Heart left ventricle (tissue), 16 donors: Measurements from ENCODE around the gene NT5DC4. TPM values are rescaled to one million over a fixed set of nuclear protein-coding genes. Genes with fewer than 3 reads are reported as not detected.

Experiments
- ATAC-seq, 4 donors: fragments of 200-7000 bp; cut with Tn5 transposase; one replicate each; pipeline ENCODE4 v1.9.1; 2020 to 2022; ENCODE audit warnings: moderate library complexity in 4 of 4, mild to moderate bottlenecking in 3 of 4, moderate number of reproducible peaks in 1 of 4
- DNase-seq, 5 donors: peaks; one replicate each; pipeline ENCODE4 v3.0.0-alpha.2; 2020
- H3K27ac ChIP-seq, 12 donors: fragments of 200-600 bp; sonication (generic) in 4 of 12; one replicate each; pipeline versions ENCODE4 v1.5.0 to v1.8.0; 2016 to 2022; ENCODE audit warnings: mild to moderate bottlenecking in 2 of 12
- H3K27me3 ChIP-seq, 9 donors: fragments of 200-600 bp; sonication (generic) in 2 of 9; one replicate each; pipeline versions ENCODE4 v1.5.1 to v1.8.0; 2016 to 2022; ENCODE audit warnings: mild to moderate bottlenecking in 3 of 9
- H3K36me3 ChIP-seq, 9 donors: fragments of 200-600 bp; sonication (generic) in 2 of 9; one replicate each; pipeline versions ENCODE4 v1.5.0 to v1.8.0; 2018 to 2022; ENCODE audit warnings: mild to moderate bottlenecking in 2 of 9
- H3K4me1 ChIP-seq, 12 donors: fragments of 200-600 bp; sonication (generic) in 4 of 12; one replicate each; pipeline versions ENCODE4 v1.5.0 to v1.8.0; 2016 to 2022; ENCODE audit warnings: mild to moderate bottlenecking in 3 of 12
- H3K4me3 ChIP-seq, 12 donors: fragments of 200-600 bp; sonication (generic) in 4 of 12; one replicate each; pipeline versions ENCODE4 v1.5.0 to v1.8.0; 2017 to 2022; ENCODE audit warnings: mild to moderate bottlenecking in 9 of 12, moderate library complexity in 4 of 12
- H3K9me3 ChIP-seq, 12 donors: fragments of 200-600 bp; sonication (generic) in 4 of 12; one replicate each; pipeline versions ENCODE4 v1.5.0 to v1.8.0; 2016 to 2022; ENCODE audit warnings: mild to moderate bottlenecking in 1 of 12
- CTCF ChIP-seq, 12 donors: fragments of 200-600 bp; sonication (generic) in 4 of 12; IDR thresholded peaks; one replicate each; pipeline versions ENCODE4 v1.5.0 to v1.8.0; 2018 to 2022; ENCODE audit warnings: antibody characterized with exemption in 12 of 12, mild to moderate bottlenecking in 5 of 12
- POLR2A ChIP-seq, 2 donors: fragments of 450-650 bp; IDR thresholded peaks; one replicate each; pipeline ENCODE4 v1.6.1; 2017; ENCODE audit warnings: antibody characterized with exemption in 2 of 2, mild to moderate bottlenecking in 2 of 2, moderate library complexity in 2 of 2
- WGBS, 4 donors: extraction: QIAGEN DNeasy Blood & Tissue Kit in 2 of 4; methylation state at CpG; one replicate each; pipeline versions ENCODE4 v1.1.5 to v1.1.7; 2013 to 2018; 5-methylcytosine and 5-hydroxymethylcytosine counted together
- intact Hi-C, 10 donors: fragments of 100-400 bp; cut with DNase I; formaldehyde crosslinking; loops; one replicate each; pipeline versions ENCODE4 v1.11.1 to v1.14.2; 2022
- polyA plus RNA-seq, 2 donors: library from polyadenylated mRNA; stranded (reverse); fragments of 200-250 nt; gene quantifications; one replicate each; pipeline ENCODE4 v1.2.3, GENCODE V29; 2013
- total RNA-seq, 9 donors: library from RNA; depleted of rRNA in 2 of 9; stranded (reverse); fragments of >200 nt in 2 of 9; fragmentation: NEBNext Ultra II Directional in 3 of 9; extraction: Animal tissue kit (Norgen Biotek cat#: 25700) in 3 of 9; gene quantifications; one replicate each; pipeline versions ENCODE4 v1.1.0 to v1.2.4, GENCODE V29; 2016 to 2023
- donor health status: ischemic (EF 13 %, LVEDD 7.1; RV severe dilation, severe dysfunction).
- donor health status: healthy with polysubstance abuse.
- donor health status: DM: no; HTN: yes; CAD: no.
- donor health status: DM: no; HTN: no; CAD: no.
- donor health status: ischemic (EF 25% LVEDD 6.9; RV normal size, moderate dysfunction).
- donor health status: ischemic (EF 25% LVEDD 5.7; RV mildly dilated, moderate dysfunction).
- donor health status: healthy.
- donor health status: DM: yes; HTN: yes; CAD: no.
- donor health status: ischemic (EF 35%, LVEDD 5.7; RV mildly dilated, moderate dysfunction).
- donor health status: nonischemic (EF 11% LVEDD 7.7; RV severe dilation, severe dysfunction).
- donor health status: DM: yes; HTN: yes; CAD: no.
- donor health status: PGD.
- donor health status: ischemic (EF 29% LVEDD 5.4; RV normal size, mild dysfunction).
- donor health status: nonischemic (EF 23%, LVEDD 6.1; RV moderate dilation, normal function).

Gene NT5DC4
- total and polyA plus RNA-seq, 11 donors, result 0.16 TPM; not detected in 10

DNA sequence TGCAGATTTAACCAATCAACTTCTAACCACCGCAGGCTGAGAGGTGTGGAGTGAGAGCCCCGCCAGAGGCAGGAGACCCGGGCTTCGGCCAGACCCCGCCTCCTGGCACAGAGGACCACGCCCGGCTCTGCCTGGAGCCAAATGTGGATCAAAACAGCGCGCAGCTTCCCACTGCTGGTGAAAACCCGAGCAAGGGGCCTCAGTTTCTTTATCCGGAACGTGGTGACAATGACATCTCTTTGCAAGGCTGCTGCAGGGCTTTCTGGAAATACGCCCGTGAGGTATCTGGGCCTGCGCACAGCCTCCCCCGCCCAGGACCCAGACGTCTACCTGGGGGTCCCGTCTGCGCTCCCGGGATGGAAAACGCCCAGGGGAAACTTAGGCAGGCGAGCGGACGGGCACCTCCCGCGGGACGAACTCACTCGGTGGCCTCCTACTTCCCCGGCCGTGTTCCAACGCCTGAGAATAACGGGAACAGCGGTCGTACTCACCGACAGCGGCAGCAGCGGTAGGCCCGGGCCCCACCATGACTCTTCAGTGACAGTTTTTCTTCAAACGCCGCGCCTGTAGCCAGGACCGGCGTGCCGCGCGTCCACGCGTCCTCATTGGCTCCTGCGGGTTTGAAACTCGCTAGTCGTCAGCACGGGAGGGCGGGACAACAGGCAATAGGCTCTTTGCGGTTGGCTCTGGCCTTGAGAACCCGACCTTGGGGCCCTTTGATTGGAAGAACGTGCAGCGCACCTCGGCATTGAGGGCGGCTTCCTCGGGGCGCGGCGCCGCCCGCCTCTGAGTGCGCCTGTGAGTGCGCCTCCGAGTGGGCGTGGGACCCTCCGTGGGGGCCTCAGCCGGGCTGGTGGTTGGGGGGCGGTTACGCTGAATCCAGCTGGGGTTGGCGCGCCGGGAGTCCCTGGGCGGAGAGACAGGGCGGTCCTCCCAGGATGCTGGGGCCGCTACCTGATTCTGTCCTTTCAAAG is 43.5 kb downstream of the NT5DC4 start, which contains the start of gene CKAP2L:
Gene CKAP2L, minus strand, starts transcription at position 539 of the 974 bp plus-strand sequence. Its CDS starts 11 bp downstream, at position 528.
- Histone ChIP-seq H3K27me3 (no peaks in the 10 kb centered on the region), H3K4me1 (peaks cover 0 to 23% (median 5%) of the 10 kb centered on the region in 12 donors), H3K36me3 (peaks cover 0 to 2% (median 0%) of the 10 kb centered on the region in 9 donors), H3K9me3 (no peaks in the 10 kb centered on the region), H3K4me3 (peak within 1 kb of the TSS; percentile 42 to 96 (median 70)), H3K27ac (peak within 1 kb of the TSS in 5 of 12 donors; percentile 6 to 58 (median 18))
- 0 to 1% (median 0%) methylated on average over 30 to 79 of the region's 79 CpGs for WGBS, 4 donors
- no peak for TF ChIP-seq CTCF (IDR thresholded peaks at IDR 0.05)
- TF ChIP-seq POLR2A (IDR thresholded peaks at IDR 0.05), result no peak
- intact Hi-C loops, result loop anchor here in 3 of 10 donors (5.0 to 10.0 kb wide), 3 partner anchors 50 to 108 kb away; no protein-coding TSS in a partner anchor
- ATAC-seq, result peak; percentile 100
- DNase-seq, result peak; percentile 95 to 98 (median 96)

GRCh38 chr2:112765251-112765650 is 44.4 kb downstream of the NT5DC4 start:
- DNase-seq (no peak), ATAC-seq (no peak)
- Histone ChIP-seq H3K9me3 (no peaks in the 10 kb centered on the region), H3K27ac (peak overlapping the region in 2 of 12 donors; percentile 14 to 46), H3K27me3 (no peaks in the 10 kb centered on the region), H3K36me3 (no peaks in the 10 kb centered on the region), H3K4me1 (peaks cover 0 to 23% (median 5%) of the 10 kb centered on the region in 12 donors), H3K4me3 (peak overlapping the region in 11 of 12 donors; percentile 55 to 96 (median 70))
- 39 to 65% (median 62%) methylated on average over 4 of the region's 4 CpGs for WGBS, 4 donors
- intact Hi-C loops, result loop anchor here in 3 of 10 donors (5.0 to 10.0 kb wide), 2 partner anchors 50 to 52 kb away; no protein-coding TSS in a partner anchor
- TF ChIP-seq POLR2A (IDR thresholded peaks at IDR 0.05) (no peak), CTCF (IDR thresholded peaks at IDR 0.05) (no peak)

GRCh38 chr2:112767693-112768330 is 47.0 kb downstream of the NT5DC4 start:
- peak overlapping the region in 6 of 12 donors; percentile 11 to 73 (median 32) for H3K27ac ChIP-seq

More at GRCh38 chr2:112767693-112768330, 47.0 kb downstream of the NT5DC4 start:
- Histone ChIP-seq H3K27me3 (no peaks in the 10 kb centered on the region), H3K4me3 (peak overlapping the region in 8 of 12 donors; percentile 13 to 40 (median 24)), H3K9me3 (no peaks in the 10 kb centered on the region), H3K4me1 (peaks cover 0 to 29% (median 5%) of the 10 kb centered on the region in 12 donors), H3K36me3 (no peaks in the 10 kb centered on the region)
- TF ChIP-seq POLR2A (IDR thresholded peaks at IDR 0.05) (no peak), CTCF (IDR thresholded peaks at IDR 0.05) (no peak)
- DNase-seq (no peak), ATAC-seq (peak in 1 of 4 donors; percentile 30)
- intact Hi-C loops, result loop anchor here in 3 of 10 donors (5.0 to 10.0 kb wide), 2 partner anchors 47 to 49 kb away; no protein-coding TSS in a partner anchor
- WGBS, 4 donors, result 50 to 63% (median 56%) methylated on average over 6 of the region's 6 CpGs
